Measurements from ENCODE around the gene SUSD2. TPM values are rescaled to one million over a fixed set of nuclear protein-coding genes. Genes with fewer than 3 reads are reported as not detected.

The SUSD2 gene
- polyA plus RNA-seq, 2 of the 4 experiments (the other 2 are of a cell fraction): 12.7 to 51.9 TPM

GRCh38 chr22:24148266-24149197 lies 32.8 kb upstream of the SUSD2 start:
- no peak for DNase-seq (ENCODE audit: low read depth in 1 of 2, low spot score in 1 of 2)
- 73% methylated on average over 4 of the region's 5 CpGs for WGBS (ENCODE audit: missing lambda C conversion rate)
- POLR2A ChIA-PET: no interaction called here
- Histone ChIP-seq H3K9me3 (no peaks in the 10 kb centered on the region), H3K4me1 (peaks cover 31% of the 10 kb centered on the region), H3K4me2 (no peak overlapping the region), H3K4me3 (no peak overlapping the region), H3K27ac (peak overlapping the region; percentile 69 to 80; a peak in 3 of 6 replicates)
- TF ChIP-seq CEBPB (IDR thresholded peaks at IDR 0.05) (no peak), CBX2 (IDR thresholded peaks at IDR 0.05; ENCODE audit: borderline replicate concordance, low read depth) (no peak)
- CTCF ChIA-PET: interaction anchor here (3.1 kb wide), 1 partner anchor 8 kb away, joined by 20 read pairs; no protein-coding TSS in a partner anchor
- ATAC-seq: no peak
- FAIRE-seq: no peak

- CTCF ChIA-PET: no interaction called here
- no peak for TF ChIP-seq CTCF (IDR thresholded peaks at IDR 0.05)
- no peak for TF ChIP-seq HDAC2 (IDR thresholded peaks at IDR 0.05)
- no peak for TF ChIP-seq HOXA7 (CRISPR knock-in tag; IDR thresholded peaks at IDR 0.05)
- TF ChIP-seq NPAS2 (CRISPR knock-in tag; IDR thresholded peaks at IDR 0.05; ENCODE audit: borderline replicate concordance): no peak
- TF ChIP-seq CEBPB (IDR thresholded peaks at IDR 0.05): no peak
- TF ChIP-seq SREBF2 (IDR thresholded peaks at IDR 0.05): no peak
- TF ChIP-seq, protein P1, sequence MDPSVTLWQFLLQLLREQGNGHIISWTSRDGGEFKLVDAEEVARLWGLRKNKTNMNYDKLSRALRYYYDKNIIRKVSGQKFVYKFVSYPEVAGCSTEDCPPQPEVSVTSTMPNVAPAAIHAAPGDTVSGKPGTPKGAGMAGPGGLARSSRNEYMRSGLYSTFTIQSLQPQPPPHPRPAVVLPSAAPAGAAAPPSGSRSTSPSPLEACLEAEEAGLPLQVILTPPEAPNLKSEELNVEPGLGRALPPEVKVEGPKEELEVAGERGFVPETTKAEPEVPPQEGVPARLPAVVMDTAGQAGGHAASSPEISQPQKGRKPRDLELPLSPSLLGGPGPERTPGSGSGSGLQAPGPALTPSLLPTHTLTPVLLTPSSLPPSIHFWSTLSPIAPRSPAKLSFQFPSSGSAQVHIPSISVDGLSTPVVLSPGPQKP (IDR thresholded peaks at IDR 0.05; ENCODE audit: low read depth, low read length): no peak
- no peak for TF ChIP-seq EP300 (IDR thresholded peaks at IDR 0.05)
- TF ChIP-seq POLR2AphosphoS2 (conservative IDR thresholded peaks at IDR 0.05; ENCODE audit: low read length): no peak
- TF ChIP-seq ZFP36 (IDR thresholded peaks at IDR 0.05; ENCODE audit: borderline replicate concordance, partially characterized antibody): no peak
- no peak for TF ChIP-seq MAFK (IDR thresholded peaks at IDR 0.05; ENCODE audit: partially characterized antibody)
- TF ChIP-seq CBX8 (IDR thresholded peaks at IDR 0.05): no peak
- TF ChIP-seq HOXB5 (CRISPR knock-in tag; IDR thresholded peaks at IDR 0.05): no peak
- TF ChIP-seq RFX5 (IDR thresholded peaks at IDR 0.05): no peak
Measured at GRCh38 chr22:24149198-24149590, 32.1 kb upstream of the SUSD2 start.

GRCh38 chr22:24153353-24153752 lies 27.9 kb upstream of the SUSD2 start:
- no peaks in the 10 kb centered on the region for H3K9me3 ChIP-seq
- ATAC-seq (no peak), DNase-seq (ENCODE audit: low read depth in 1 of 2, low spot score in 1 of 2) (no peak), FAIRE-seq (no peak)
- TF ChIP-seq ZNF302 (CRISPR knock-in tag; IDR thresholded peaks at IDR 0.05) (no peak), JUN (IDR thresholded peaks at IDR 0.05) (no peak), SMC3 (IDR thresholded peaks at IDR 0.05) (no peak), HEYL (CRISPR knock-in tag; IDR thresholded peaks at IDR 0.05) (no peak), NR3C1 (IDR thresholded peaks at IDR 0.05) (no peak), POLR2A (IDR thresholded peaks at IDR 0.05; ENCODE audit: low read length) (no peak), HOXA7 (CRISPR knock-in tag; IDR thresholded peaks at IDR 0.05) (no peak), EHMT2 (IDR thresholded peaks at IDR 0.05; ENCODE audit: low read depth) (no peak), CBX8 (IDR thresholded peaks at IDR 0.05) (no peak), ATOH8 (CRISPR knock-in tag; IDR thresholded peaks at IDR 0.05; ENCODE audit: low read depth) (no peak), KDM5A (IDR thresholded peaks at IDR 0.05) (no peak), PHF8 (IDR thresholded peaks at IDR 0.05; ENCODE audit: borderline replicate concordance, low read depth) (no peak), SREBF2 (IDR thresholded peaks at IDR 0.05) (no peak), FOXS1 (CRISPR knock-in tag; IDR thresholded peaks at IDR 0.05) (no peak), MAZ (IDR thresholded peaks at IDR 0.05; ENCODE audit: borderline replicate concordance, low read depth, low read length) (no peak)
- TF ChIP-seq, protein P1 (IDR thresholded peaks at IDR 0.05; ENCODE audit: low read depth, low read length): no peak
- H3K4me1 ChIP-seq: peaks cover 14% of the 10 kb centered on the region
- H3K27ac ChIP-seq: peak overlapping the region in 1 of 2 experiments; percentile 11; a peak in 1 of 6 replicates
- WGBS (ENCODE audit: missing lambda C conversion rate): no CpG with 5 or more reads among the region's 3 CpGs
- POLR2A ChIA-PET: no interaction called here
- CTCF ChIA-PET: interaction anchor here (0.6 to 6.8 kb wide), 6 partner anchors 13 to 136 kb away, joined by 3 to 75 read pairs (median 34); no protein-coding TSS in a partner anchor
- no peak overlapping the region for H3K4me3 ChIP-seq
- H3K4me2 ChIP-seq: no peak overlapping the region

More at GRCh38 chr22:24149198-24149590, 32.1 kb upstream of the SUSD2 start:
- H3K27ac ChIP-seq: no peak overlapping the region
- DNase-seq (ENCODE audit: low read depth in 1 of 2, low spot score in 1 of 2): no peak
- H3K4me3 ChIP-seq: no peak overlapping the region
- H3K4me1 ChIP-seq: peaks cover 31% of the 10 kb centered on the region
- H3K9me3 ChIP-seq: no peaks in the 10 kb centered on the region
- no peak overlapping the region for H3K4me2 ChIP-seq
- POLR2A ChIA-PET: no interaction called here
- no peak for ATAC-seq
- 87% methylated on average over 3 of the region's 4 CpGs for WGBS (ENCODE audit: missing lambda C conversion rate)
- FAIRE-seq: no peak

Data from A549 (cell line).